Breast epithelium (tissue), 3 donors: ENCODE measurements around the gene SNX30.

Experiments
- POLR2A ChIP-seq: fragments of 450-650 bp; IDR thresholded peaks from one replicate; pipeline ENCODE4 v1.6.1; 2016; ENCODE audit warnings: antibody characterized with exemption, mild to moderate bottlenecking, moderate library complexity
- POLR2AphosphoS5 ChIP-seq, 3 donors: sonication (generic); formaldehyde crosslinking; IDR thresholded peaks; one replicate each; pipeline ENCODE4 v1.6.1; 2017; ENCODE audit warnings: antibody characterized with exemption in 3 of 3

- TF ChIP-seq POLR2AphosphoS5 (IDR thresholded peaks at IDR 0.05): no peak
- no peak for TF ChIP-seq POLR2A
Measured at GRCh38 chr9:112842555-112842954, 92.0 kb downstream of the SNX30 start.
